ENCODE results near the gene HPN.
A peak's percentile ranks its signal among the peaks of the same experiment; 100 is the strongest.

HPN gene

GRCh38 chr19:35013041-35013819, 28.3 kb upstream of the HPN start:
- H3K4me3 ChIP-seq (ENCODE audit: low read depth, low read length), result no peak overlapping the region
- no peak overlapping the region for H3K27ac ChIP-seq (ENCODE audit: extremely low read depth, low read depth, low read length)
- ChIA-PET POLR2A (interaction anchor here (2.2 to 4.2 kb wide), 2 partner anchors 13 kb away, joined by 8 to 20 read pairs; partner anchors contain the start of gene GRAMD1A), CTCF (interaction anchor here (0.6 to 9.0 kb wide), 21 partner anchors 8 to 175 kb away, joined by 3 to 96 read pairs (median 4); partner anchors contain the start of genes GRAMD1A and ZNF792)
- peak; percentile 65 for TF ChIP-seq MZF1 (tag by site-specific recombination; IDR thresholded peaks at IDR 0.05; ENCODE audit: borderline replicate concordance)
- TF ChIP-seq REPIN1 (tag by site-specific recombination; IDR thresholded peaks at IDR 0.05; ENCODE audit: low read depth), result 0 out of 2 replicates have a peak, but pooled peaks have one; percentile 6
- no peak for TF ChIP-seq ZSCAN4 (tag by site-specific recombination; IDR thresholded peaks at IDR 0.05)
- peak; percentile 93 for TF ChIP-seq CTCF (tag by site-specific recombination; IDR thresholded peaks at IDR 0.05)
- TF ChIP-seq ZBTB20 (tag by site-specific recombination; IDR thresholded peaks at IDR 0.05), result 0 out of 2 replicates have a peak, but pooled peaks have one; percentile 28
- TF ChIP-seq ZNF701 (tag by site-specific recombination; IDR thresholded peaks at IDR 0.05), result no peak
- TF ChIP-seq BCL11B (tag by site-specific recombination; IDR thresholded peaks at IDR 0.05; ENCODE audit: low read depth), result no peak
- no peak for TF ChIP-seq ZNF18 (tag by site-specific recombination; IDR thresholded peaks at IDR 0.05)
- TF ChIP-seq ZNF2 (tag by site-specific recombination; IDR thresholded peaks at IDR 0.05), result 0 out of 2 replicates have a peak, but pooled peaks have one; percentile 37
- TF ChIP-seq PRDM6 (tag by site-specific recombination; IDR thresholded peaks at IDR 0.05), result no peak
- TF ChIP-seq SCRT2 (tag by site-specific recombination; IDR thresholded peaks at IDR 0.05), result no peak
- peak; percentile 28; the same call in 1 of the 2 replicates for TF ChIP-seq ZNF600 (tag by site-specific recombination; IDR thresholded peaks at IDR 0.05)
- TF ChIP-seq ZNF843 (tag by site-specific recombination; IDR thresholded peaks at IDR 0.05), result no peak
- no peak for TF ChIP-seq ZNF416 (tag by site-specific recombination; IDR thresholded peaks at IDR 0.05)
- no peak for TF ChIP-seq ZNF626 (tag by site-specific recombination; IDR thresholded peaks at IDR 0.05)
- 0 out of 2 replicates have a peak, but pooled peaks have one; percentile 1 for TF ChIP-seq ZNF121 (tag by site-specific recombination; IDR thresholded peaks at IDR 0.05)
- 0 out of 2 replicates have a peak, but pooled peaks have one; percentile 33 for TF ChIP-seq PATZ1 (tag by site-specific recombination; IDR thresholded peaks at IDR 0.05)
- peak; percentile 72; the same call in 1 of the 2 replicates for TF ChIP-seq ZNF785 (tag by site-specific recombination; IDR thresholded peaks at IDR 0.05)
- H3K36me3 ChIP-seq (ENCODE audit: control insufficient read depth in 2 of 2, insufficient read depth in 1 of 2, low read length in 2 of 2), result peaks cover 92 to 100% of the 10 kb centered on the region in 2 experiments
- H3K4me1 ChIP-seq (ENCODE audit: control insufficient read depth, insufficient read depth, low read length), result no peaks in the 10 kb centered on the region
- no peaks in the 10 kb centered on the region for H3K9me3 ChIP-seq (ENCODE audit: control insufficient read depth, insufficient read depth, low read depth, low read length)
